Vagina (tissue), 2 donors: ENCODE results near the gene DUSP2. TPM values are rescaled to one million over a fixed set of nuclear protein-coding genes. Genes with fewer than 3 reads are reported as not detected.

ENCODE experiments used
- DNase-seq, 2 donors: peaks; one replicate each; pipeline ENCODE4 v3.0.0-alpha.2; 2017; ENCODE audit errors: extremely low spot score in 2 of 2
- H3K27ac ChIP-seq: fragments of 200-600 bp; sonication (generic); one replicate; pipeline ENCODE4 v1.5.1; 2019
- H3K27me3 ChIP-seq: fragments of 200-600 bp; sonication (generic); one replicate; pipeline ENCODE4 v1.5.1; 2019
- H3K36me3 ChIP-seq, 2 donors: fragments of 200-600 bp; sonication (generic); one replicate each; pipeline ENCODE4 v1.5.1; 2017 to 2019
- H3K4me1 ChIP-seq: fragments of 200-600 bp; sonication (generic); one replicate; pipeline ENCODE4 v1.5.1; 2019
- H3K4me3 ChIP-seq, 2 donors: fragments of 200-600 bp; sonication (generic); 1 replicate in 1 of 2; 2 replicates in 1 of 2; pipeline ENCODE4 v1.5.1; 2016 to 2019
- H3K9me3 ChIP-seq: fragments of 200-600 bp; sonication (generic); one replicate; pipeline ENCODE4 v1.5.1; 2019
- POLR2A ChIP-seq, 2 donors: fragments of 450-650 bp; IDR thresholded peaks; one replicate each; pipeline ENCODE4 v1.6.1; 2017; ENCODE audit warnings: antibody characterized with exemption in 2 of 2, mild to moderate bottlenecking in 2 of 2, moderate library complexity in 2 of 2
- POLR2AphosphoS5 ChIP-seq, 2 donors: sonication (generic); formaldehyde crosslinking; IDR thresholded peaks; one replicate each; pipeline ENCODE4 v1.9.0; 2017; ENCODE audit warnings: antibody characterized with exemption in 2 of 2, mild to moderate bottlenecking in 2 of 2, low read depth in 1 of 2; ENCODE audit not compliant: insufficient read depth in 1 of 2
- intact Hi-C: fragments of 100-400 bp; cut with DNase I; formaldehyde crosslinking; loops from one replicate; pipeline ENCODE4 v1.15.1; 2023
- total RNA-seq: library from RNA; depleted of rRNA; stranded (reverse); fragments of >200 nt; gene quantifications from one replicate; pipeline ENCODE4 v1.2.3, GENCODE V29; 2016
- TF ChIP-seq, protein P1 (sequence below), 3 experiments: fragments of 450-650 bp in 2 of 3; fragments of 200-600 bp in 1 of 3; sonication (generic) in 1 of 3; IDR thresholded peaks; one replicate each; pipeline ENCODE4 v1.5.1; 2017 to 2019; ENCODE audit warnings: antibody characterized with exemption in 3 of 3, mild to moderate bottlenecking in 2 of 3, moderate library complexity in 2 of 3

The DUSP2 gene
- total RNA-seq, 1 donor from 2014 or later, result 14.0 TPM

GRCh38 chr2:96108541-96109360, 36.5 kb downstream of the DUSP2 start:
- Histone ChIP-seq H3K27ac (no peak overlapping the region), H3K4me1 (peaks cover 9% of the 10 kb centered on the region), H3K9me3 (peaks cover 8% of the 10 kb centered on the region), H3K36me3 (no peaks in the 10 kb centered on the region), H3K27me3 (no peaks in the 10 kb centered on the region), H3K4me3 (no peak overlapping the region)
- TF ChIP-seq POLR2A (IDR thresholded peaks at IDR 0.05), result no peak
- no peak for TF ChIP-seq POLR2AphosphoS5 (IDR thresholded peaks at IDR 0.05; ENCODE audit: insufficient read depth in 1 of 2, low read depth in 1 of 2)
- TF ChIP-seq, protein P1, sequence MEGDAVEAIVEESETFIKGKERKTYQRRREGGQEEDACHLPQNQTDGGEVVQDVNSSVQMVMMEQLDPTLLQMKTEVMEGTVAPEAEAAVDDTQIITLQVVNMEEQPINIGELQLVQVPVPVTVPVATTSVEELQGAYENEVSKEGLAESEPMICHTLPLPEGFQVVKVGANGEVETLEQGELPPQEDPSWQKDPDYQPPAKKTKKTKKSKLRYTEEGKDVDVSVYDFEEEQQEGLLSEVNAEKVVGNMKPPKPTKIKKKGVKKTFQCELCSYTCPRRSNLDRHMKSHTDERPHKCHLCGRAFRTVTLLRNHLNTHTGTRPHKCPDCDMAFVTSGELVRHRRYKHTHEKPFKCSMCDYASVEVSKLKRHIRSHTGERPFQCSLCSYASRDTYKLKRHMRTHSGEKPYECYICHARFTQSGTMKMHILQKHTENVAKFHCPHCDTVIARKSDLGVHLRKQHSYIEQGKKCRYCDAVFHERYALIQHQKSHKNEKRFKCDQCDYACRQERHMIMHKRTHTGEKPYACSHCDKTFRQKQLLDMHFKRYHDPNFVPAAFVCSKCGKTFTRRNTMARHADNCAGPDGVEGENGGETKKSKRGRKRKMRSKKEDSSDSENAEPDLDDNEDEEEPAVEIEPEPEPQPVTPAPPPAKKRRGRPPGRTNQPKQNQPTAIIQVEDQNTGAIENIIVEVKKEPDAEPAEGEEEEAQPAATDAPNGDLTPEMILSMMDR (IDR thresholded peaks at IDR 0.05), result no peak
- intact Hi-C loops, result no loop called here
- no peak for DNase-seq

DNA sequence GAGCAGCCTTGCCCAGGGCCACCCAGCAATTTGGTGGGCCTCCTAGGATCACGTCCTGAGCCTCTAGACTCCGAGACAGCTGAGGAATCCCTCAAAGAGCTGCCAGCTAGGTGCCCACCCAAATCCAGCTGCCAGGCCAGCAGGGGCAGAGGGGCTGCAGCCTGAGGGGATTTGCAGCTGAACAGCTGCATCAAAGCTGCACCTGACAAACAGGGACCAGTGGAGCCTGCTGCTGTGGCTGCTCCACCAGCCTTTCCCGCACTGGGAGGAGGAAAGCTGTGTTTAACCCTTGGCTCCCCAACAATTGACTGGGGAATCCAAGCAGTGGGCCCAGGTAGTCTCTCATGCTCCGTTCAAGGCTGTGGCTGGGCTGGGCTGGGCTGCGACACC, 37.1 kb downstream of the DUSP2 start:
- H3K4me3 ChIP-seq, result no peak overlapping the region
- H3K27ac ChIP-seq, result no peak overlapping the region
- no peaks in the 10 kb centered on the region for H3K27me3 ChIP-seq
- peaks cover 9% of the 10 kb centered on the region for H3K4me1 ChIP-seq
- no peak for DNase-seq
- H3K36me3 ChIP-seq, result no peaks in the 10 kb centered on the region
- peaks cover 8% of the 10 kb centered on the region for H3K9me3 ChIP-seq
- TF ChIP-seq, protein P1 (IDR thresholded peaks at IDR 0.05), result no peak
- TF ChIP-seq POLR2AphosphoS5 (IDR thresholded peaks at IDR 0.05; ENCODE audit: insufficient read depth in 1 of 2, low read depth in 1 of 2) (no peak), POLR2A (IDR thresholded peaks at IDR 0.05) (no peak)
- intact Hi-C loops, result no loop called here

- Histone ChIP-seq H3K4me1 (peaks cover 9% of the 10 kb centered on the region), H3K4me3 (no peak overlapping the region), H3K9me3 (peaks cover 8% of the 10 kb centered on the region), H3K36me3 (no peaks in the 10 kb centered on the region), H3K27me3 (no peaks in the 10 kb centered on the region), H3K27ac (no peak overlapping the region)
- intact Hi-C loops, result no loop called here
- TF ChIP-seq POLR2AphosphoS5 (IDR thresholded peaks at IDR 0.05; ENCODE audit: insufficient read depth in 1 of 2, low read depth in 1 of 2) (no peak), POLR2A (IDR thresholded peaks at IDR 0.05) (no peak)
- TF ChIP-seq, protein P1 (IDR thresholded peaks at IDR 0.05), result no peak
- no peak for DNase-seq
Observed at GRCh38 chr2:96107708-96108065, 37.6 kb downstream of the DUSP2 start.

DNA sequence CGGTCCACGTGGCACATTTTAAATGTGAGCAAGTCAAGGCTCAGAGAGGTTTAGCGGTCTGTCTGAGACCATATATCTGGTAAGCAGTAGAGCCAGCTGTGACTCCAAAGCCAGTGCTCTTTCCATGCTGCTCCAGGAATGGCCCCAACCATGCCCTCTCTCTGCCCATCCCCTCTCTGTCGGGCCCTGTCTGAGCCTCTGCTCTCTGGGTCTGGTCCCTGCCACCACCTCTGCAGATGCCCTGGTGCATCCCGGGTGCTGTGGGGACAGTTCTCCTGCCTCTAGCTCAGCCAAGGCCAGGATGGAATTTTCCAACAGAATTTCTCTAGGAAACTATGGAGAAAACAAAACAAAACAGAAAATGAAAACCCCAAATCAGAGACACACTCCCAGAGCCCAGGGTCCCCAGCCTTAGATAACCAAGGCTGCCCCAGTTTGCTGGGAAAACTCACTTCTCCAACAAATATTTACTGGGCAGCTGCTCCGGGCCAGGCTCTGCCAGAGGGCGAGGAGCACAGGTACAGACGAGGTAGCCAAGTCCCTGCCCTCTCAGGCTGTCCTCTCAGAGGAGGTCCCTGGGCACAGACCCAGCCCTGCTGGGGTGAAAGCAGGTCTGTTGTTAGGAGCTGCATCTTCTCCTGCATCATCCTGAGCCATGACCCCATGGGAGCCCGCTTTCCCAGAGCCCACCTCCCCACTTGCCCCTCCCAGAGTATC, 38.1 kb downstream of the DUSP2 start:
- Histone ChIP-seq H3K4me1 (peaks cover 9% of the 10 kb centered on the region), H3K36me3 (no peaks in the 10 kb centered on the region), H3K27me3 (no peaks in the 10 kb centered on the region), H3K4me3 (no peak overlapping the region), H3K9me3 (peaks cover 8% of the 10 kb centered on the region), H3K27ac (no peak overlapping the region)
- intact Hi-C loops, result no loop called here
- TF ChIP-seq, protein P1 (IDR thresholded peaks at IDR 0.05), result no peak
- TF ChIP-seq POLR2AphosphoS5 (IDR thresholded peaks at IDR 0.05; ENCODE audit: insufficient read depth in 1 of 2, low read depth in 1 of 2) (no peak), POLR2A (IDR thresholded peaks at IDR 0.05) (no peak)
- no peak for DNase-seq
